ENCODE data around the gene WDR73.

The WDR73 gene

GRCh38 chr15:84609818-84610525, 44.1 kb downstream of the WDR73 start:
- DNase-seq, result no peak

GRCh38 chr15:84608707-84609284, 45.3 kb downstream of the WDR73 start:
- no peak for DNase-seq

GRCh38 chr15:84606653-84607120, 47.4 kb downstream of the WDR73 start:
- DNase-seq, result no peak

GRCh38 chr15:84605554-84605882, 48.6 kb downstream of the WDR73 start:
- DNase-seq, result no peak

- DNase-seq, result no peak
Observed at GRCh38 chr15:84604826-84605553, 49.1 kb downstream of the WDR73 start.

- DNase-seq, result no peak
Observed at GRCh38 chr15:84603630-84604379, 50.3 kb downstream of the WDR73 start.

GRCh38 chr15:84601555-84601838, 52.6 kb downstream of the WDR73 start:
- DNase-seq, result no peak

- peak; percentile 49 for DNase-seq
Observed at GRCh38 chr15:84600687-84601554, 53.2 kb downstream of the WDR73 start, which contains the start of gene ZSCAN2. Gene ZSCAN2, plus strand, starts transcription at chr15:84601009. Its CDS starts 2,919 bp downstream, at chr15:84603928.

- DNase-seq, result peak; percentile 51
Observed at GRCh38 chr15:84600331-84600686, 53.8 kb downstream of the WDR73 start.

GRCh38 chr15:84599906-84600305, 54.2 kb downstream of the WDR73 start:
- DNase-seq, result no peak

- DNase-seq, result no peak
Observed at GRCh38 chr15:84598993-84599392, 55.1 kb downstream of the WDR73 start.

- no peak for DNase-seq
Observed at GRCh38 chr15:84598250-84598649, 55.8 kb downstream of the WDR73 start.

GRCh38 chr15:84597296-84597695, 56.8 kb downstream of the WDR73 start:
- no peak for DNase-seq

- no peak for DNase-seq
Observed at GRCh38 chr15:84595660-84596059, 58.4 kb downstream of the WDR73 start.

GRCh38 chr15:84594617-84595290, 59.3 kb downstream of the WDR73 start:
- DNase-seq, result no peak

- no peak for DNase-seq
Observed at GRCh38 chr15:84591815-84592214, 62.3 kb downstream of the WDR73 start.

GRCh38 chr15:84590406-84590805, 63.7 kb downstream of the WDR73 start:
- DNase-seq, result no peak

Measured in NCI-H2029 treated with DMSO at 0.1 percent for 48 hours (cell line).